Islet of Langerhans (tissue), 1 donor: ENCODE measurements around the gene SLC12A9.
"Not testable (repeated sequence)": the region's sequence is repeated elsewhere in the genome, so short reads cannot be mapped to it uniquely, and the experiment has no call there.

Experiments
- FAIRE-seq: peaks from one replicate; lab custom pipeline; 2011; peaks lifted over from hg19 to GRCh38; lab: Jason Lieb, UNC

The SLC12A9 gene

GRCh38 chr7:100852048-100852872, at the start of gene SLC12A9:
Gene SLC12A9 (plus strand): TSS chr7:100852713. CDS start chr7:100854198, 1,485 bp downstream.
- peak; percentile 49 for FAIRE-seq

DNA sequence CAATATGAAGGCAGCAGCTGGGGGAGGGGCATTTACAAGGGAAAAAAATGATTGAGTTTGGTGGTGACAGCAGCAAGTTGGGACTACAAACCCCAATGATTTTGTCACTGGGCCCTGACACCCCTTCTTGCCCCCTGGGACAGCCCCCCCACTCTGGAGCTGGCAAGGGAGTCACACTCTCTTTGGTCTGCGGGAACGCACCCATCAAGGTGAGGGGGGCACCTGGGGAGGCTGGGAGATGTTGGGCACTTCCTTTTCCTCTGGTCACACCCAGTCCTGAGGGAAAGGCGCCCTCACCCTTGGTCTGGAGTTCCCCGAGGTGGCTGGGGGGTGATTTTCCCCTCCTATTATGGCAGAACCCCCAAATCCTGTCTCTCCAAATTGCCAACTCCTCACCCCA, 49.6 kb upstream of the SLC12A9 start:
- no peak for FAIRE-seq

DNA sequence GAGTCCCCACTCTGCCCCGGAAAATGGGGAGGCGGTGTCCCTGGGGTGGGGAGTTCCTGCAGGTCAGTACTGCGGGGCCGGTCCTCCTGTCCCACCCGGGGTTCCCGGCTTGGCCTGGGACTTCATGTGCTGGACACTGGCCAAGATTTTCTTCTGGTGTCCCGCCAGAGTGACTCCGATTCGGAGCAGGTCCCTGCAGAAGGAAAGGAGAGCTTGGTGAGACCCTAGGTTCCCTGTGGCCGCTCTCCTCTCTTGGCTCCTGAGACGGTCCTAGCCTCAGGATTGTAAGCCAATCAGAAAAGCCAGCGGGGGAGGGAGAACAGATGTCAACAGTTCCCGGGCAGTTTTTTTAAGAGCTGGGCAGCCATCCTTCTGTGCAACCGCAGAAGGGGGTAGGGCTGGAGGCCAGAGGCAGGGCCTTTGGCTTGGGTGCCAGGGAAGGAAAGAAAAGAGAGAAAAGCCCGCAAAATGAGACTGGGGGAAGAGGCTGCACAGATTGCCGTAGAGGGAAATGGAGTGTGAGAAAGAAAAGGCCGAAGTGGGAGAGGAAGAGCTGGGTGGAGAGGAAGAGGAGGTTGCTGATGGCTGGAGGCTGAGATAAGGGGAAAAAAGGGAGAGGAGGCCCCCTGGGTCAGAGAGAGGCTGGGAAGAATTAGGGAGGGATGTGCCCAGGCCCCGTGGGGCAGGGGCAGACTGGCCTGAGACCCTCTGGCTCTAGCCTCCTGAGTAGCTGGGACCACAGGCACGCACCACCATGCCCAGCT, 48.9 kb upstream of the SLC12A9 start:
- no peak for FAIRE-seq

- FAIRE-seq: no peak
Observed at GRCh38 chr7:100804681-100805431, 47.7 kb upstream of the SLC12A9 start.

DNA sequence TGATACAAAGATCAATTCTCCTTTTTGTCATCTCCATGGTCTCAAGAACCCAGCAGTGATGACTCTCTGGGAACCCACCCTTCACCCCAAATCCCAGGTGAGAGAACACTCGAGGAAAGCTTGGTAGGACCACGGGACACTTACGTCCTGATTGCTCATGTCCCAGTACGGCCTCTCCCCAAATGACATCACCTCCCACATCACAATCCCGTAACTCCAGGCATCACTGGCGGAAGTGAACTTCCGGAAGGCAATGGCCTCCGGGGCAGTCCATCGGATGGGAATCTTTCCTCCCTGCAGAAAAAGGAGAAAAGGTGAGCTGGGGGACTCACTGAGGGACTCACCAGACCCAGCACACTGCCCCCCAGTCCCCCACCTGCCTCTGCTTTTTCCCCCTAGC, 46.2 kb upstream of the SLC12A9 start:
- FAIRE-seq: no peak

DNA sequence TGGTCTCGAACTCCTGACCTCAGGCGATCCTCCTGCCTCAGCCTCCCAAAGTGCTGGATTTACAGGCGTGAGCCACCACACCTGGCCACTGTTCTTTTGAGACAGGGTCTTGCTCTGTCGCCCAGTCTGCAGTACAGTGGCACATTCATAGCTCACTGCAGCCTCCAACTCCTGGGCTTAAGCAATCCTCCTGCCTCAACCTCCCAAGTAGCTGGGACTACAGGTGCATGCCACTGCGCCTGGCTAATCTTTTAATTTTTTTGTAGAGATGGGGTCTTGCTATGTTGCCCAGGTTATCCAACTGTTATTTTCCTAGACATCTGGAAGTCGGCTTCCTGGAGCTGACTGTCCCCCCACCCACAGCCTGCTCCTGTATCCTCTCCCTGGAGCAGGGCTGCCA, 45.6 kb upstream of the SLC12A9 start:
- FAIRE-seq: not testable (repeated sequence)

GRCh38 chr7:100808354-100808875, 44.1 kb upstream of the SLC12A9 start:
- no peak for FAIRE-seq

DNA sequence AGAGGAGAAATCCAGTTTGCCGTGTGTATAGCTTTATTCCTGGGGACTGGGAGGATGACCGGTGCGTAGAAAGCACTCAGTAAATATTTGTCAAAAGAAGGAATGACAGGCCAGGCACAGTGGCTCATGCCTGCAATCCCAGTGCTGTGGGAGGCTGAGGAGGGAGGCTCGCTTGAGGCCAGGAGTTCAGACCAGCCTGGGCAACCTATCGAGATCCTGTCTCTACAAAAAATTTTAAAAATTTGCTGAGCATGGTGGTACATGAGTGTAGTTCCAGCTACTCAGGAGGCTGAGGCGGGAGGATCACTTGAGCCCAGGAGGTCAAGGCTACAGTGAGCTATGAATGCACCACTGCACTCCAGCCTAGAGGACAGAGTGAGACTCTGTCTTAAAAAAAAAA, 41.0 kb upstream of the SLC12A9 start:
- FAIRE-seq: no peak

DNA sequence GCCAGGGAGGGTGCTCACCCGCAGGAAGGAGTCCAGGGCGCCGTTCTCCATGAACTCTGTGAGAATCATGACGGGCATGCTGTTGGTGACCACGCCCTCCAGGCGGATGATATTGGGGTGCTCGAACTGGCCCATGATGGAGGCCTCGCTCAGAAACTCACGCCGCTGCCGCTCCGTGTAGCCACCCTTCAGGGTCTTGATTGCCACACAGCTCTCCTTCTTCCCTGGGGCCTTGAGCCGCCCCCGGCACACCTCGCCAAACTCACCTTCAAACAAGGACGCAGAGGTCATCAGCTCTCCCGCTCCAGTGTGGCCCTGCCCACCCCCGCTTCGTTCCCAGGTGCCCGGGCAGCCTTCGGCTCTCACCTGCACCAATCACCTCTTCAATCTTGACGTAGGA, 39.8 kb upstream of the SLC12A9 start:
- no peak for FAIRE-seq

DNA sequence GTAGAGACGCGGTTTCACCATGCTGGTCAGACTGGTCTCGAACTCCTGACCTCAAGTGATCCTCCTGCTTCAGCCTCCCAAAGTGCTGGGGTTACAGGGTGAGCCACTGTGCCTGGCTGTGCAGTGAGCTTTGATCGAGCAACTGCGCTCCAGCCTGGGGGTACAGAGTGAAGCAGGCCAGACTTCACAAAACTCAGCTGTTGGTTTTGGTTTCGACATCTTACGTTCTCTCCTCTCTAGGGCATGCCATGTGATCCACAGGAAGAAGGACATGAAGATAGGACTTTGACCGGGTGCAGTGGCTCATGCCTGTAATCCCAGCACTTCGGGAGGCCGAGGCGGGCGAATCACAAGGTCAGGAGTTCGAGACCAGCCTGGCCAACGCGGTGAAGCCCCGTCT, 36.0 kb upstream of the SLC12A9 start:
- FAIRE-seq: not testable (repeated sequence)

DNA sequence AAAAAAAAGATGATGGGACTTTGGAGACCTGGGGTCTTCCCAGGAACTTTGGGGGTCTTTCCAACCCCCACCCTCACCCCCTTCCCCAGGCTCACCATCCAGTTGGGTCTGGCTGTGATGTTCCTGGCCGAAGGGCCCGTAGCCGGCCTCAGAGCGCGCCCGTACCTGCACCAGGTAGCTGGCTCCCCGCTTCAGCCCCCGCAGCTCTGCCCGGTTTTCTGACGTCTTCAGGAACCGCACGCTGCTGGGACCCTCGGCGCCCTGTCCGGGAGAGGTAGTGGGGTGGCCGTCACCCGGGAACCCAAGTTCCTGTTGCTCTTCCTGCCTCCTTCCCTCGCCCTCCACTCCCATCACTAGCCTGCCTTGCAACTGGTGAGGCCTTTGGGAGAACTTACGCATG, 35.4 kb upstream of the SLC12A9 start:
- FAIRE-seq: no peak

GRCh38 chr7:100818366-100818765, 34.1 kb upstream of the SLC12A9 start:
- no peak for FAIRE-seq

DNA sequence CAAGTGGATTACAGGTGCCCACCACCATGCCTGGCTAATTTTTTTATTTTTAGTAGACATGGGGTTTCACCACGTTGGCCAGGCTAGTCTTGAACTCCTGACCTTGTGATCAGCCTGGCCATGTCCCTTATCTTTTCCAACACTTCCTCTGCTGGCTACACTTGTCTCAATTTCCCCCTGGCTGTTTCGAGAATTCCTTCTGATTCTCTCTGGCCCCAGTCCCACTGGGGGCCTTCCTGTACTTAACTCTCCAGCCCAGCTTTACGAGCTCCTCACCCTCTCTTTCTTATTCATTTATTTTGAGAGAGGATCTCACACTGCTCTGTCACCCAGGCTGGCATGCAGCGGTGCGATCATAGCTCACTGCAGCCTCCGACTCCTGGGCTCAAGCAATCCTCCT, 33.7 kb upstream of the SLC12A9 start:
- FAIRE-seq: no peak

GRCh38 chr7:100819586-100819985, 32.9 kb upstream of the SLC12A9 start:
- no peak for FAIRE-seq

GRCh38 chr7:100822236-100823139, 30.0 kb upstream of the SLC12A9 start:
- no peak for FAIRE-seq

- no peak for FAIRE-seq
Observed at GRCh38 chr7:100823140-100823525, 29.4 kb upstream of the SLC12A9 start.

GRCh38 chr7:100823534-100823933, 29.0 kb upstream of the SLC12A9 start:
- FAIRE-seq: no peak

- FAIRE-seq: no peak
Observed at GRCh38 chr7:100824499-100825214, 27.9 kb upstream of the SLC12A9 start.

- no peak for FAIRE-seq
Observed at GRCh38 chr7:100825215-100825671, 27.3 kb upstream of the SLC12A9 start.

DNA sequence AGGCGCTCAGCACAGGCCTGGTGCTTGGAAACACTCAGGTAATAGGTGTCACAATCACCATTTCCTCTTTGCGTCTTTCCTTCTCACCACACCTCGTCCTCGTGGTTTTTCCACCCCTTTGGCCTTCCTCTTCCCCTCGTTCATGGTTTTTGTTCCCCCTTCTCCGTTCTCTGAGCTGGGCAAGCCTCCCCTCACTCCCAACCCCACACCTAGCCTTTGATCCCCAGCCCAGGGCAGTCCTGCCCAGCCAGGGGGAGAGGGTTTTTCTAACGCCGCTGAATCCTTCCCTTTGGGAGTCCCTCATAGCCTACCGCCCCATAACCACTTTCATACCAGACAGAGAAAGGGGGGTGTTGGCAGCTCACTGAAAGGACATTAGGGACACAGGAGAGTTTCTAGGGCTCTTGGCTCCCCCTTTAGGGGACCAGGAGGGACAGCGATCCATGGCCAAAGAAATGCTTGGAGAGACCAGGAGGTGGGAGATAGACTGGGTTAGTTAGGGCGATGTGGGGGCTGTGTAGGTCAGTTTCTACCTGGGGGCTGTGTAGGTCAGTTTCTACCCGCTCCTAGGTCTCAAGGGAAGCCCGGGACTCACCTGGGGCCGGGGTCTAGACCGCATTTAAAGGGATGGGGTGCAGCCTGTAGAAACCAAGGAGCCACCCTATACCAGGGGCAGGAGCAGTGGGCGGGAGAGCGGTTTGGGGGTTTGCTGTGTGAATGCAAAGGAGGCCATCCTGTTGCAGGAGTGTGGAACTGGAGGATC, 26.6 kb upstream of the SLC12A9 start:
- FAIRE-seq: no peak
